HL-60 (cell line): ENCODE results near the gene DNAH12.

Source experiments
- CTCF ChIP-seq: IDR thresholded peaks from one replicate; pipeline ENCODE4 v1.5.1; 2011; ENCODE audit warnings: low read length, control low read depth, inconsistent platforms; ENCODE audit not compliant: insufficient read depth
- POLR2AphosphoS5 ChIP-seq: IDR thresholded peaks from 2 replicates; pipeline ENCODE4 v1.6.1; 2012; ENCODE audit warnings: low read depth
- REST ChIP-seq: IDR thresholded peaks from 2 replicates; pipeline ENCODE4 v1.6.1; 2012; ENCODE audit warnings: low read depth; ENCODE audit not compliant: insufficient replicate concordance
- SPI1 ChIP-seq: IDR thresholded peaks from 2 replicates; pipeline ENCODE4 v1.6.1; 2012; ENCODE audit warnings: low read depth, mild to moderate bottlenecking, borderline replicate concordance

- TF ChIP-seq CTCF (no peak), POLR2AphosphoS5 (no peak), REST (no peak), SPI1 (no peak)
These were observed 157.8 kb downstream of the DNAH12 start for GRCh38 chr3:57386307-57386706.
